ENCODE results near the gene PCDH9. TPM values are rescaled to one million over a fixed set of nuclear protein-coding genes. Genes with fewer than 3 reads are reported as not detected.

The PCDH9 gene
- total and polyA plus RNA-seq, 2 of the 13 experiments (the other 11 are each of a cell fraction or from before 2014, with no cell fraction given) = 0.09 TPM; not detected in 1

- FAIRE-seq (no peak), DNase-seq (ENCODE audit: low spot score) (no peak), ATAC-seq (no peak)
- Histone ChIP-seq H3K36me3 (replicated peaks in 1 of 2; ENCODE audit: control insufficient read depth in 1 of 2, insufficient read depth in 2 of 2, low read length in 2 of 2) (no peaks in the 10 kb centered on the region), H3K27ac (ENCODE audit: extremely low read length, insufficient read depth, low read length) (no peak overlapping the region), H3K4me3 (replicated peaks in 1 of 3; ENCODE audit: insufficient read depth in 1 of 3, low read depth in 2 of 3, low read length in 3 of 3) (no peak overlapping the region), H3K9me3 (ENCODE audit: low read length) (no peaks in the 10 kb centered on the region), H3K4me1 (ENCODE audit: insufficient read depth, low read length) (peaks cover 8% of the 10 kb centered on the region), H4K20me1 (ENCODE audit: insufficient read depth, low read length) (no peaks in the 10 kb centered on the region), H3K27me3 (ENCODE audit: control insufficient read depth in 1 of 2, insufficient read depth in 2 of 2, low read length in 2 of 2) (no peaks in the 10 kb centered on the region; a peak in 1 of 5 replicates), H3K9ac (ENCODE audit: insufficient read depth, low read depth, low read length) (no peak overlapping the region), H2AFZ (ENCODE audit: low read length) (no peak overlapping the region), H3K79me2 (ENCODE audit: insufficient read depth, low read length) (no peaks in the 10 kb centered on the region), H3K4me2 (ENCODE audit: low read depth, low read length) (no peak overlapping the region)
- TF ChIP-seq ZNF530 (CRISPR knock-in tag; IDR thresholded peaks at IDR 0.05; ENCODE audit: low read depth) (no peak), CERS6 (CRISPR knock-in tag; IDR thresholded peaks at IDR 0.05) (no peak), MIXL1 (CRISPR knock-in tag; IDR thresholded peaks at IDR 0.05) (no peak), NFYC (CRISPR knock-in tag; IDR thresholded peaks at IDR 0.05) (no peak), TOE1 (CRISPR knock-in tag; IDR thresholded peaks at IDR 0.05) (no peak), MXI1 (IDR thresholded peaks at IDR 0.05; ENCODE audit: borderline replicate concordance, low read depth, low read length) (no peak), PAF1 (CRISPR knock-in tag; IDR thresholded peaks at IDR 0.05) (no peak), ZNF781 (CRISPR knock-in tag; IDR thresholded peaks at IDR 0.05; ENCODE audit: borderline replicate concordance, not compliant biosample characterization) (no peak), HES4 (CRISPR knock-in tag; IDR thresholded peaks at IDR 0.05; ENCODE audit: borderline replicate concordance) (no peak), EEA1 (CRISPR knock-in tag; IDR thresholded peaks at IDR 0.05; ENCODE audit: borderline replicate concordance) (no peak), HDAC1 (CRISPR knock-in tag; IDR thresholded peaks at IDR 0.05) (no peak)
- no TSS peak for BruUV-seq (replicated peaks)
- intact Hi-C loops (cut with micrococcal nuclease; ENCODE audit: unreplicated experiment) (loop anchor here (5.0 kb wide), 2 partner anchors 743 to 1578 kb away; no protein-coding TSS in a partner anchor), in situ Hi-C loops (cut with HindIII; ENCODE audit: extremely low pct_ligation_motif_present, low pct_unique_long_range_greater_than_20kb) (loop anchor here (25.0 kb wide), 2 partner anchors 1323 to 1598 kb away; no protein-coding TSS in a partner anchor)
- CTCF ChIA-PET (ENCODE audit: low intra/inter-chr PET ratio, low total read pairs) = no interaction called here
- POLR2A ChIA-PET = no interaction called here
- 3% methylated on average over 2 of the region's 2 CpGs for WGBS (ENCODE audit: low lambda C conversion rate)
Observed at GRCh38 chr13:67235265-67235664, 5.1 kb upstream of the PCDH9 start.
